ENCODE measurements around the gene HCN2.

The HCN2 gene

DNA sequence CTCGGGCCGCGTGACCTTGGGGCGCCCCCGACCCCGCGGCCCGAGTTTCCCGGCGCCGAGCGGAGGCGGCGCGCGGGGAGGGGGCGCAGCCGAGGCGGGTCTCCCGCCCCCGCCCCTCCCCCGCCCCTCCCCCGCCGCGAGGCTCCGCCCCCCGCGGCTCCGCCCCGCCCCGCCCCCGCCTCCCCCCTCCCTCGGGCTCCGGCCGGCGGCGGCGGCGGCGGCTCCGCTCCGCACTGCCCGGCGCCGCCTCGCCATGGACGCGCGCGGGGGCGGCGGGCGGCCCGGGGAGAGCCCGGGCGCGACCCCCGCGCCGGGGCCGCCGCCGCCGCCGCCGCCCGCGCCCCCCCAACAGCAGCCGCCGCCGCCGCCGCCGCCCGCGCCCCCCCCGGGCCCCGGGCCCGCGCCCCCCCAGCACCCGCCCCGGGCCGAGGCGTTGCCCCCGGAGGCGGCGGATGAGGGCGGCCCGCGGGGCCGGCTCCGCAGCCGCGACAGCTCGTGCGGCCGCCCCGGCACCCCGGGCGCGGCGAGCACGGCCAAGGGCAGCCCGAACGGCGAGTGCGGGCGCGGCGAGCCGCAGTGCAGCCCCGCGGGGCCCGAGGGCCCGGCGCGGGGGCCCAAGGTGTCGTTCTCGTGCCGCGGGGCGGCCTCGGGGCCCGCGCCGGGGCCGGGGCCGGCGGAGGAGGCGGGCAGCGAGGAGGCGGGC is at the start of gene HCN2:
Gene HCN2, plus strand, starts transcription at position 189 of the 703 bp plus-strand sequence. Its CDS starts 65 bp downstream, at position 254.
- Mint-ChIP-seq H3K27ac (no peak within 1 kb of the TSS), H3K9me3 (no peaks in the 10 kb centered on the region), H3K27me3 (peaks cover 34 to 54% of the 10 kb centered on the region in 2 donors), H3K4me3 (peak within 1 kb of the TSS in 1 of 2 donors; percentile 57), H3K4me1 (peaks cover 14 to 20% of the 10 kb centered on the region in 2 donors), H3K36me3 (no peaks in the 10 kb centered on the region)
- ATAC-seq (replicated peaks) (no peak), DNase-seq (no peak)

DNA sequence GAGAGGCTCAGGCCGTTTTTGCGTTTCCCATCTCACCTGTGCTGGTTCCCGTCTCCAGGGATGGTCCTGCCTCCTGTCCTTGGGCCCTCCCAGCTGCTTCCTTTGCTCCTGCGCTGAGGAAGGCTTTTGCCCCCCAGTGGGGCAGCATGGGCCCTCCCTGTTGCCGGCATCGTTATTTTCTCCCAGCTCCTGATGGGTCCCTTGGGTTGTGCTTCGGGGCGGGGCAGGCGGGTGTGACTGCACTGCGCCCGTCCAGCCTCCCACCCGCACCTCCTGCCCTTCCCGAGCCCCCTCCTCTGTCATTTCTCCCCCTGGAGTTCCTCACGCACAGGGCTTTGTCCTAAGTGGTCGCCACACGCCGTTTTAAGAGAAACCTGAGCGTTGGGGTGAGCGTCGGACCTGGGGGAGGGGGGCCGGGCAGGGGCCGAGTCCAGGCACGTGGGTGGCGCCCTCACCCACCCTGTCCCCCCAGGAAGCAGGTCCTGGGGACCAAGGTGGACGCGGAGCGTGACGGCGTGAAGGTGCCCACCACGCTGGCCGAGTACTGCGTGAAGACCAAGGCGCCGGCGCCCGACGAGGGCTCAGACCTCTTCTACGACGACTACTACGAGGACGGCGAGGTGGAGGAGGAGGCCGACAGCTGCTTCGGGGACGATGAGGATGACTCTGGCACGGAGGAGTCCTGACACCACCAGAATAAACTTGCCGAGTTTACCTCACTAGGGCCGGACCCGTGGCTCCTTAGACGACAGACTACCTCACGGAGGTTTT is 48.6 kb upstream of the HCN2 start:
- H3K27ac Mint-ChIP-seq = no peak overlapping the region
- H3K4me1 Mint-ChIP-seq = peaks cover 3 to 12% of the 10 kb centered on the region in 2 donors
- H3K27me3 Mint-ChIP-seq = peaks cover 0 to 5% of the 10 kb centered on the region in 2 donors
- no peak overlapping the region for H3K4me3 Mint-ChIP-seq
- H3K36me3 Mint-ChIP-seq = peaks cover 20 to 25% of the 10 kb centered on the region in 2 donors
- no peak for DNase-seq
- no peaks in the 10 kb centered on the region for H3K9me3 Mint-ChIP-seq
- no peak for ATAC-seq (replicated peaks)

DNA sequence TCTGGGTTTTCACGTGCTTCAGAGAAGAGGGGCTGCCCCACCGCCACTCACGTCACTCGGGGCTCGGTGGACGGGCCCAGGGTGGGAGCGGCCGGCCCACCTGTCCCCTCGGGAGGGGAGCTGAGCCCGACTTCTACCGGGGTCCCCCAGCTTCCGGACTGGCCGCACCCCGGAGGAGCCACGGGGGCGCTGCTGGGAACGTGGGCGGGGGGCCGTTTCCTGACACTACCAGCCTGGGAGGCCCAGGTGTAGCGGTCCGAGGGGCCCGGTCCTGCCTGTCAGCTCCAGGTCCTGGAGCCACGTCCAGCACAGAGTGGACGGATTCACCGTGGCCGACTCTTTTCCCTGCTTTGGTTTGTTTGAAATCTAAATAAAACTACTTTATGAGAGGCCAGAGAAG is 48.0 kb upstream of the HCN2 start:
- H3K9me3 Mint-ChIP-seq = no peaks in the 10 kb centered on the region
- H3K27ac Mint-ChIP-seq = no peak overlapping the region
- peaks cover 20 to 24% of the 10 kb centered on the region in 2 donors for H3K36me3 Mint-ChIP-seq
- no peak for DNase-seq
- H3K4me1 Mint-ChIP-seq = peaks cover 3 to 12% of the 10 kb centered on the region in 2 donors
- no peak for ATAC-seq (replicated peaks)
- no peak overlapping the region for H3K4me3 Mint-ChIP-seq
- H3K27me3 Mint-ChIP-seq = peaks cover 0 to 5% of the 10 kb centered on the region in 2 donors

DNA sequence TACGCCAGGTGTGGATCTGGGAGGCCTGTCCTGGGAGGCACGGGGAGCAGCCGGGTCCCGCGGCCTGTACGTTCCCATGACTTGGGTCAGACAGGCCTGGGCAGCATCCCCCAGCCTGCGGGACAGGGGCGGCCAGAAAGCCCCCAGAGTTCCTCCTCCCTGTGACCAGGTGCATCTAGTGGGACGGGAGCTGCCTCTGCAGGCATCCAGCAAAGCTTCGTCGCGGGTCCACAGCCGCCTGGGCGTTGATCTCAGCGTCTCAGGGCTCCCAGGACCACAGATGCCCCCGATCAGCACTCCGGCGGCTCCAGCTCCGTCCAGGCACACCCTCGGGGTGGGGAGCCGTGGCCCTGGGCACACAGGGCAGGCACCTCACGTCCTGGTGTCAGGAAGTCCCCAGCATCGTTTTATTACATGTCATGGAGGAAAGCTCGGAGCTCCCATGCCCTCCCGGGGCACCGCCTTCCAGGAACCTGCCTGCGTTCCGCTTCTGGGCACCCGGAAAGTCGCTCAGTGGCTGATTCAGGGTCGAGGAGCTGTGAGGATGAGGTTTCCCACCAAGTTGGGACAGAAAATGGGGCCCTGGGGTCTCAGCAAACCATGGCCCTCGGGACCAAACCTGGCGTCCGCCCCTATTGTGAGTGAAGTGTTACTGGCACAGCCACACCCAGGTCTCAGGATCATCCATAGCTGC is 47.4 kb upstream of the HCN2 start:
- H3K4me3 Mint-ChIP-seq = no peak overlapping the region
- no peak for DNase-seq
- H3K4me1 Mint-ChIP-seq = peaks cover 3 to 12% of the 10 kb centered on the region in 2 donors
- no peaks in the 10 kb centered on the region for H3K9me3 Mint-ChIP-seq
- H3K27me3 Mint-ChIP-seq = peaks cover 0 to 5% of the 10 kb centered on the region in 2 donors
- ATAC-seq (replicated peaks) = no peak
- H3K27ac Mint-ChIP-seq = no peak overlapping the region
- peaks cover 20 to 24% of the 10 kb centered on the region in 2 donors for H3K36me3 Mint-ChIP-seq

DNA sequence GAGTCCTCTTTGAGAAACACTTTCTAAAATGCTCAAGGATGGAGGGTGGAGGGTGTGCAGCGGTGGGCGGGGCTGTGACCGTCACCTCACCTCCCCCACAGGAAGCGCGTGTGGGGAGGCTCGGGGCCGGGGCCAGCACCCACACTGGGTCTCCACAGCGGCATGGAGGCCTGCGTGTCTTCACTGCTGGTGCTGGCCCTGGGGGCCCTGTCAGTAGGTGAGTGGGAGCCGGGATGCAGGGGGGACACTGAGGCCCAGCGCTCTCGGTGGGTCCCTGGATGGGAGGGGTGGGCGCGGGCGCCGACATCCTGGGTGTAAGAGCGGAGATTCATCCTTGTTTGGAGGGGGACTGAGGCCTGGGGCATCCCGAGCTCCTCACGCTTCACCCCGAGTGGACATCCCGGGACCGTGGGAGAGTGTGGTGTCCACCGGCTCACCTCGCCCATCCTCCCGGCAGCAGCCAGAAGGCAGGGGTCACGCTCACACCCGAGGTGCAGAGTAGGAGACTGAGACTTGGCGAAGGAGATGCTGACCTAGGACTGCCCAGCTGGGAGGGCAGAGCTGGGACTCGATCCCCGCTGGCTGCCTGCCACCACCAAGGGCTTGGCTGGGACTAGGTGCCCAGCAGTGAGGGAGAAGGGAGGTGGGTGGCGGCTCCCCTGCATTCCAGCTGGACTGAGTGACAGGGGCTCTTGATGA is 45.6 kb upstream of the HCN2 start, which contains the start of gene GZMM:
Gene GZMM, plus strand, starts transcription at position 144 of the 699 bp plus-strand sequence. Its CDS starts 19 bp downstream, at position 163.
- Mint-ChIP-seq H3K27ac (no peak within 1 kb of the TSS), H3K9me3 (no peaks in the 10 kb centered on the region), H3K4me3 (no peak within 1 kb of the TSS)

DNA sequence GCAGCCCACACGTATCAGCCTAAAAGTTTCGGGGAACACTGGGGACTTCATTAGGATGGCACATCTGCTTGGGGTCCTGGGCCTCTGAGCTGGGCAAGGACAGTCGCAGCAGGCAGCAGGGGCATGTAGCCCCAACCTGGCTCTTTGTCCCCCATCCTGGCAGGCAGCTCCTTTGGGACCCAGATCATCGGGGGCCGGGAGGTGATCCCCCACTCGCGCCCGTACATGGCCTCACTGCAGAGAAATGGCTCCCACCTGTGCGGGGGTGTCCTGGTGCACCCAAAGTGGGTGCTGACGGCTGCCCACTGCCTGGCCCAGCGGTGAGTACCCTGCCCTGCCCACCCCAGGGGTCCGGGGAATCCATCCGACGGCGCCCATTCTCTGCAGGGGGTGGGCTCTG is 42.6 kb upstream of the HCN2 start:
- Mint-ChIP-seq H3K36me3 (peaks cover 3% of the 10 kb centered on the region in 2 donors), H3K4me3 (no peak overlapping the region), H3K9me3 (no peaks in the 10 kb centered on the region), H3K27me3 (peaks cover 18 to 19% of the 10 kb centered on the region in 2 donors), H3K27ac (no peak overlapping the region), H3K4me1 (peaks cover 2 to 12% of the 10 kb centered on the region in 2 donors)
- ATAC-seq (replicated peaks) (no peak), DNase-seq (no peak)

More for the DNA sequence above, 45.6 kb upstream of the HCN2 start, which contains the start of gene GZMM:
- Mint-ChIP-seq H3K36me3 (peaks cover 10 to 12% of the 10 kb centered on the region in 2 donors), H3K27me3 (peaks cover 9 to 10% of the 10 kb centered on the region in 2 donors), H3K4me1 (peaks cover 2 to 12% of the 10 kb centered on the region in 2 donors)
- DNase-seq (no peak), ATAC-seq (replicated peaks) (peak; percentile 53 to 55)

DNA sequence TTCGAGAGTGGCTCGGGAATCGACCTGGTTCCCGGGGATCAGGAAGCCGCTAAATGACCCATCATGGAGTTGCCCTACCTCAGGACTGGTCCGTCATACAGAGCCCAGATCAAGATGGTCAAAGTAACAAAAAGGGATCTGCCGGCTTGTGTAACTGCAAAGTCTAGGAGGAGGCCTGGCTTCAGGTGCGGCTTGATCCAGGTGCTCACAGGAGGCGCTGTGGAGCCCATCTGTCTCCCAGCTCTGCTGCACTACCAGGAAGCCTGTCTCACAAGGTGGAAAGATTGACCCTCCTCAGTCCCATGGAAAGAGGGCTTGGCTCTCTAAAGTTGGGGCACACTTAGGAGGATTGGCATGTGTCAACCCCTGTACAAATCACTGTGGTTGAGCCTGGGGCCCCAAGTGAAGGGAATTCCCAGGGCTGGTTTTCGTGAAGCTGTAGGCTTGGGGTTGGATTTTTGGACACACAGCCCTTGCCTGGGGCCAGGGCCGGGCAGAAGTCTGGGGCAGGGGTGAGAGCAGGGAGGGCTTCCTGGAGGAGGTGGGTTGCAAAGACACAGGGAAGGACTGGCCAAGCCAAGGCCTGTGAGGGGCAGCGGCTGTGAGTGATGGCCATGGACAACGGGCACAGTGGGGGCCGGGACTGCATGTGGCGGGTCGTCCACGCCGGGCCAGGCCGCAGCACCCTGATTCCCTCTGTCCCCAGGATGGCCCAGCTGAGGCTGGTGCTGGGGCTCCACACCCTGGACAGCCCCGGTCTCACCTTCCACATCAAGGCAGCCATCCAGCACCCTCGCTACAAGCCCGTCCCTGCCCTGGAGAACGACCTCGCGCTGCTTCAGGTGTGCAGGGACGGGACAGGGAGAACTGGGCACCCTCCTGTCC is 41.6 kb upstream of the HCN2 start:
- H3K36me3 Mint-ChIP-seq = peaks cover 3% of the 10 kb centered on the region in 2 donors
- no peak overlapping the region for H3K4me3 Mint-ChIP-seq
- no peaks in the 10 kb centered on the region for H3K9me3 Mint-ChIP-seq
- DNase-seq (no peak), ATAC-seq (replicated peaks) (no peak)
- peaks cover 22 to 24% of the 10 kb centered on the region in 2 donors for H3K27me3 Mint-ChIP-seq
- no peak overlapping the region for H3K27ac Mint-ChIP-seq
- H3K4me1 Mint-ChIP-seq = peaks cover 2 to 11% of the 10 kb centered on the region in 2 donors

DNA sequence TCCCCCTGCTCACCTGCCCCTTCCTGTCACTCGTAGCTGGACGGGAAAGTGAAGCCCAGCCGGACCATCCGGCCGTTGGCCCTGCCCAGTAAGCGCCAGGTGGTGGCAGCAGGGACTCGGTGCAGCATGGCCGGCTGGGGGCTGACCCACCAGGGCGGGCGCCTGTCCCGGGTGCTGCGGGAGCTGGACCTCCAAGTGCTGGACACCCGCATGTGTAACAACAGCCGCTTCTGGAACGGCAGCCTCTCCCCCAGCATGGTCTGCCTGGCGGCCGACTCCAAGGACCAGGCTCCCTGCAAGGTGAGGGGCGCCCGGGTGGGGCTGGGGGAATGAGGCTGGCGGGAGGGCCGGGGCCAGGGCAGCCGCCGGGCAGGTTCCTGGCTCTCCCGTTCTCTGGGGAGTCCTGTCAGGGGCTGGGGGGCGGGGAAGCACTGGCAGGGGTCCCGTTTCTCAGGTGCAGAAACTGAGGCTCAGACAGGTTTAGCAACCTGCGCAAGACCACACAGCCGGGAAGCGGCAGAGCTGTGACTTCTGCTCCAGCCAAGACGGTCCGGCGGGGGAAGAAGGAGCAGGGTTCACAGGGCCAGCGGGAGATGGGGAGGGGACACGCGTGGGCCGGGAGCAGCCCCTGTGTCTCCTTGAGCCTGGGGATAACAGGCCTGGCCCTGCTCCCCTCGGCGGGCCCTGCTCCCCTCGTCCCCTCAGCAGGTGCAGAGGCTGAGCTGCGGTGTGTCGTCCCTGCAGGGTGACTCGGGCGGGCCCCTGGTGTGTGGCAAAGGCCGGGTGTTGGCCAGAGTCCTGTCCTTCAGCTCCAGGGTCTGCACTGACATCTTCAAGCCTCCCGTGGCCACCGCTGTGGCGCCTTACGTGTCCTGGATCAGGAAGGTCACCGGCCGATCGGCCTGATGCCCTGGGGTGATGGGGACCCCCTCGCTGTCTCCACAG is 40.5 kb upstream of the HCN2 start:
- Mint-ChIP-seq H3K4me3 (no peak overlapping the region), H3K9me3 (no peaks in the 10 kb centered on the region), H3K36me3 (no peaks in the 10 kb centered on the region), H3K27ac (no peak overlapping the region), H3K4me1 (peaks cover 0 to under 1% of the 10 kb centered on the region in 2 donors), H3K27me3 (peaks cover 22 to 24% of the 10 kb centered on the region in 2 donors)
- no peak for DNase-seq
- ATAC-seq (replicated peaks) = no peak

DNA sequence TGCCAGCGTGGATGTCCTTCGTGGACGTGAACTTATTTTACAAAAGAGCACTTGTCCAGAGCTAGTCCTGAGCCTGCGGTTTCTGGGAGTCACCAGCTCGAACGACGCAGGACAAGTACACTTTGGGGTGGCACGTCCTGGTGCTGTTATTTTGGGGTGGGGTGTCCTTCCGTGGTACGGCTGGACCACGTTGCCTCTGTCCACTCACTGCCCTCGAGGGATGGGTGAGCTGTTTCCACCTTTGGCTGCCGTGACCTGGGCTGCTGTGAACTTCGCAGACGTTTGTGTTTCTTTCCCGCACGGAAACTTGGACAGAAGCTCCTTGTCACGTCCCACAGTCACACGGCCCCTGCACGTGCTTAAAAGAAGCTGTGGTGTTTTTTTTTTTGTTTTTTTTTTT is 34.9 kb upstream of the HCN2 start:
- no peak for ATAC-seq (replicated peaks)
- no peak overlapping the region for H3K4me3 Mint-ChIP-seq
- no peaks in the 10 kb centered on the region for H3K36me3 Mint-ChIP-seq
- H3K9me3 Mint-ChIP-seq = no peaks in the 10 kb centered on the region
- peaks cover 16 to 26% of the 10 kb centered on the region in 2 donors for H3K27me3 Mint-ChIP-seq
- H3K27ac Mint-ChIP-seq = no peak overlapping the region
- peaks cover 0 to 2% of the 10 kb centered on the region in 2 donors for H3K4me1 Mint-ChIP-seq
- DNase-seq = no peak

DNA sequence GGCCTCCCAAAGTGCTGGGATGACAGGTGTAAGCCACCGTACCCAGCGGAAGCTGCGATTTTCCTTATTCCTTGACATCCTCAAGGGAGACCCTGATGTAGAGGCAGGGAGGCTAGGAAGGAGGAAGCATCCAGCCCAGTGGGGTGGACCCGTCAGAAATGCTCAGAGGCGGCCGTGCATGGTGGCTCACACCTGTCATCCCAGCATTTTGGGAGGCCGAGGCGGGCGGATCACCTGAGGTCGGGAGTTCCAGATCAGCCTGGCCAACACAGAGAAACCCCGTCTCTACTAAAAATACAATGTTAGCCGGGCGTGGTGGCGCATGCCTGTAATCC is 34.2 kb upstream of the HCN2 start:
- no peak overlapping the region for H3K27ac Mint-ChIP-seq
- H3K9me3 Mint-ChIP-seq = no peaks in the 10 kb centered on the region
- H3K4me1 Mint-ChIP-seq = peaks cover 0 to 2% of the 10 kb centered on the region in 2 donors
- no peak overlapping the region for H3K4me3 Mint-ChIP-seq
- peaks cover 16 to 26% of the 10 kb centered on the region in 2 donors for H3K27me3 Mint-ChIP-seq
- no peaks in the 10 kb centered on the region for H3K36me3 Mint-ChIP-seq
- no peak for ATAC-seq (replicated peaks)
- DNase-seq = no peak

DNA sequence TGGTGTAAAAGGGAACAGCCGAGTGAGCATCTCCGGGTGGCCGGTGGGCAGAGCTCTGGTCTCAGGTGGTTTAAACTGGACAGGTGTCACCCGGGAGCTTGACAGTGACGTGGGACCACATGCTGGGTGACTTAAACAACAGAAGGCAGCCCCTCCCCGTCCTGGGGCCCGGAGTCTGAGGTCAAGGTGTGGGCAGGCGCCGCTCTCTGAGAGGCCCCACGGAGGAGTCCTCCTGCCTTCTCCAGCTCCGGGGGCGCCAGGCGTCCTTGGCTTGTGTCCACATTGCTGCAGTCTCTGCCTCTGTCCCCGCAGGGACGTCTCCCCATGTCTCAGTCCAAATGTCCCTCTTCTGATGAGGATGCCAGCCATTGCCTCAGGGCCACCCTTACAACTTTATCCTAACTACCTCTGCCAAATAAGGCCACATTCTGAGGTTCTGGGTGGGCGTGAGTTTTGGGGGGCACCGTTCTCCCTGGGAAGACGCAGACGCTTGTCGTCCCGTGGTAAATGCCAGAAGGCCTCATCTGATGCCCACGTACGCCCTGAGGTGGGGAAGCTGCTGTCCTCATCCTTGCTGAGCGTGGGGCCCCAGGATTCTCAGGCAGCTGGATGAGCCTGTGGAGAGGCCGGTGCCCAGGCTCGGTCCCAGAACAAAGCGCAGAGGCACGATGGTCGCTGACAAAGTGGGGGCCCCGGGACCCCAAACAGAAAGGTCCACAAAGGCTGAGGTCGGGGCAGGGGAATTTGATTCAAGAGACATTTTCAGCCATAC is 32.9 kb upstream of the HCN2 start:
- Mint-ChIP-seq H3K36me3 (no peaks in the 10 kb centered on the region), H3K4me1 (peaks cover 0 to 2% of the 10 kb centered on the region in 2 donors), H3K4me3 (no peak overlapping the region), H3K27me3 (peaks cover 8 to 18% of the 10 kb centered on the region in 2 donors), H3K9me3 (no peaks in the 10 kb centered on the region), H3K27ac (no peak overlapping the region)
- DNase-seq = no peak
- ATAC-seq (replicated peaks) = no peak
